GM18858 (cell line): ENCODE data around the gene POU3F3.

Source experiments
- ATAC-seq: cut with Tn5 transposase; IDR thresholded peaks from one replicate; pipeline ENCODE4 v1.9.1; 2021; ENCODE audit not compliant: unreplicated experiment

The POU3F3 gene

DNA sequence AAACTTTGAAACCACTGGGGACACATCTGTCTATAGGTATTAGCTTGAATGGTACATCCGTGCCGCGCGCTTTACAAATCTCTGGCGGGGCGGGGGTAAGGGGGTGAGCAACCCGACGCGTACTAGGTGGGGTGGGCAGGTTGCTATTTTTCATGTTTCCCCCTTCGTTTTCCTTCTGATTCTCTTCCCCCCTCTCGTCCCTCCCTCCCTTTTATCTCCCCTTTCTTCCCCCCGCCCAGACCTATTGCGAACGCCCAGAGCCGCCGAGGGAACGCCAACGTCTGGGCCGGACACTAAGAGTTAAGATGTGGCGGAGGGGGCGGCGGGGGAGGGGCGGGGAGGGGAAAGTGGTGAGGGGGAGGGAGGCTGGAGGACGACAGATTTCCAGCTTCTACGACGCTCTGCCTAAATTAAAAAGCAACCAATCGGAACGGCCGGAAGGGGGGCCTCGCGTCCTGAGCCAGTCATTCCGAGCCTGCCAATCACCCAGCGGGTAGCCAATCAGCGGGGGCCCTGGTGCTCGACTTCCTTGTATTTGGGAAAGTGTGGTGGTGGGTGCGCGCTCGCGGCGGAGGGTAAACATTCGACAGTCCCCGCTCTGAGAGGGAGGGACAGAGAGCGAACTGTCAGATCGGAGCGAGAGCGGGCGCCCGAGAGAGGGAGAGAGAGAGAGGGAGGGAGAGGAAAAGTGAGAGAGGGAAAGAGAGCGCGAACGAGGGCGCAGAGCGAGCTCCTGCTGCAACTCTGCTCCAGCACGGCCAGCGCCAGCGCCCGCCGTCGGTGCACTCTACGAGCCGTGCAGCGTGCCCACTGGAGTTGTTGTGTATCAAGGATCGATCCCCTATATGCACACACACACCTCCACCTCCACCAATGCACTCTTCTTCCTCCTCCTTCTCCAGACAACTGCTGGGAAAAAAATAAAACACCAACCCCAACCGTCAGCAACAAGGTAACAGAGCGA, at the start of gene POU3F3:
POU3F3 (plus strand) TSS at position 582 of the 964 bp plus-strand sequence. CDS start 1,396 bp downstream, outside the sequence.
- ATAC-seq: no peak

DNA sequence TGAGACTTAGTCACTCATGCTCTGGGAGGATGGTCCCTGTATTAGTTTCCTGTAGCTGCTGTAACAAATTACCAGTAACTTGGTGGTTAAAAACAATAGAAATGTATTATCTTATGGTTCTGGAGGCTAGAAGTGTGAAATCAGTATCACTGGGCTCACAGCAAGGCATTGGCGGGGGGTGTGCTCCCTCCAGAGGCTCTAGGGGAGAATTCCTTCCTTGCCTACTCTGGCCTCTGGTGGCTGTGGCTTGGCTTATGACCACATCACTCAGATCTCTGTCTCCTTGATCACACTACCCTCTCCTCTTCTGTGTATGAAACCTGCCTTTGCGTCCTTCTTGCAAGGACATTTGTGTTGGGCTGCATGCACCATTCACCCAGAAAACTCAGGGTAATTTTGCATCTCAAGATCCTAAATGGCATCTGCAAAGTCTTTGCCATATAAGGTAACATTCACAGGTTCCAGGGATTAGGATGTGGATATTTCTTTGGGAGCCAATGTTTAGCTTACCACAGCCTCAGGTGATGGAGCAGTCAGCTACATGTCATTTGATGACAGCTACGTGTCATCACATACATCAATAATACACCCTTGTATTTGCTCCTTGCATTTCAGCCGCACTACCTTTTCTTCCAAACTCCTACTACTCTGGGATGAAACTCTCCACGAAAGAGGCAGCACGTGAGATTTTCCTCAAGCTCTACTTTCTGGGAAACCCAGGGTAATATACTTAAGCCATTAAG, 49.6 kb upstream of the POU3F3 start:
- ATAC-seq: no peak

DNA sequence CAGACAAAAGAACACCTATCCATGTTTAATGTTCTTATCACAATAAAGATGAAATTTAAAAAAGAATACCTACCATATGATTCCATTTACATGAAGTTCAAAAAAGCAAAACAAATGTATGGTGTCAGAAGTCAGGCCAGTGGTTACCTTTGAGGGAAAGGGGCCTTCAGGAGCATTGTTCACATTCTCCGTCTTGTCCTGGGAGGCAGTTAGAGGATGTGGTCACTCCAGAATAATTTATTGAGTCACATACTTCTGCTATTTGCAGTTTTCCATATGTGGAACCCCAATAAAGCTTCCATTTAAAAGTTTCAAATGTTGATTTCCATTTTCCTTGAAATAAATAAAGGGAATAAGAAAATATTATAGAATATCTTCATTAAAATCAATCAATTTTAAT, 41.6 kb upstream of the POU3F3 start:
- ATAC-seq: no peak

DNA sequence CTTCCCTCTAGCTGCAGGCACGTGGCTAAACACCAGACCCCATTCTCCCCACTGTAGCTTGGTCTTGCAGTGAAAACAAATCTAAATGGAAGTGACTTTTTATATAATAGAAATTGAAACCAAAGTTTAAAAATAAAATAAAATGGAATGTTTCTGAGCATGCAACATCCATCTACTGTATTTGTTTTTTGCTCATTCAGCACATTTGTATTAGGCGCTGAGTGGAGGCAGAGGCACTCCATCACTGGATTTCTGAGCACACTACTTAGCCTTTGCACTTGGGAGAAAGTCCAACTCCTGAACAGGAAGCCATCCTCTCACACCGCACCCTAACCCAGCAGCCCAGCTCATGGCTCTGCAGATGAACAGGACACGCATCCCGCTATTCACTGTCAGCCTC, 37.8 kb upstream of the POU3F3 start:
- ATAC-seq: no peak

DNA sequence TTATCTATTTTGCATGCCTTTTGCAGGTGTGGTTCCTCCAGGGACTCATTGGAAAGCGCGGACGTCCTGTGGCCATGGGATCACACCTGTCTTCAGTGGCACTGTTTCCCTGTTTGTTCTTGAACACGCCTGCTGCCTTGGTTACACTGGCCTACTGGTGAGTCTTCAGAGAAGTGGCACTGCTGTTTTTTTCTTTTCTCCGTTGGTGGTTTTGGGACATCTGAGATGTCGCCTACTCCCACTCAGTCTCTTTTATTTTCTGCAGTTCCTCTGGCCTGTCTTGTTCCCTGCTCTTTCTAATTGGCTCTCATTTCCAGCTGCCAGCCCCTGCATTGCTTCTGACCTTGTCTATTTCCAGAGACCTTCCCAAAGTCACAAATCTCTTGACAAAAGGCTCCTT, 35.7 kb upstream of the POU3F3 start:
- no peak for ATAC-seq

DNA sequence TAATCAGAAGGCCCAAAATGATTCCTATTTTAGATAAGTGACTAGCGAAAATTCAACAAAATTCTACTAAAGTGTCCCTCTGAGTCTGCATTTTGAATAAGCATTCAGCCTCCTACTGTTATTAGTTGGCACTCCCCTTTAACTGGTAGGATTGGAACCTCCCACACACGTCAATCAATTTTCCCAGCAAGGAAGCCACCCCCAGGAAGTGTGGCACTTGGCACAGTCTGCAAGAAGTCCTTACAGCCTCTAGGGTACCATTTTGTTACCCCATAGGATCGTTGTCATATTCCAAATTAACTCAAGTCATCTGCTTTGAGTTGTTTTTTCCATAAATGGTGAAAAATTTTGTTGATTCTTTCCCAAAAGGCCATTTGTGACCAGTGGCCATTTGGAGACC, 33.8 kb upstream of the POU3F3 start:
- no peak for ATAC-seq

DNA sequence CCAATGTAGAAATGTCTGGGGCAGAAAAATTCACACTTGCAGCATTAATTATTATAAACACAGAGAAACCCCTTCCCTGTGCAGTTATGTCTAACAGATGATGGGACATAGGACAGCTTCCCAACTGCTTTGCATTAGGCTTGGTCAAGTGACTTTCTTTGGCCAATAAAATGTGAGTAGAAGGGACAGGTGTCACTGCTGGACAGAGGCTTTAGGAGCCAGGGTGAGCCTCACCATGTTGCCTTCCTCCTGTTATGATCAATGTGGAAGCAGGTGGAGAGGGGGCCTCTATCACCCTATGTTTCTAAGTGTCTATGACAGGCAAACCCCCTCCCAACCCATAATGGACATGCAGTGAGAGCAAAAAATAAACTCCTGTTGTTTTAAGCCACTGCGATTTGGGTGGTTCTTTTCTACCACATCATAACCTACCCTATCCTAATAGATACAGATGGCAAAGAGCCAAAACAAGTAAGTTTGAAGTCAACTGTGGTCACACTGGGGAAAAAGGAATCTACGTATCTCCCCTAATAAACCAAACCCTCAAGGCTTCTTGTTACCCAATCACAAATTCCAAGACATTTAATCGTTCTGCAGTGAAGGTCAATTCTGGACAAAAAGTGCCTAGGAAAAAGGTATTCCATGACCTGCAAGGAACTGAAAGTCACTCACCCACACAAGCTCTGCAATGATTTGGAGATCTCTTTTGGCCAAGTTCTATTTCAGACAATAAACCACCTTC, 28.6 kb upstream of the POU3F3 start:
- no peak for ATAC-seq

DNA sequence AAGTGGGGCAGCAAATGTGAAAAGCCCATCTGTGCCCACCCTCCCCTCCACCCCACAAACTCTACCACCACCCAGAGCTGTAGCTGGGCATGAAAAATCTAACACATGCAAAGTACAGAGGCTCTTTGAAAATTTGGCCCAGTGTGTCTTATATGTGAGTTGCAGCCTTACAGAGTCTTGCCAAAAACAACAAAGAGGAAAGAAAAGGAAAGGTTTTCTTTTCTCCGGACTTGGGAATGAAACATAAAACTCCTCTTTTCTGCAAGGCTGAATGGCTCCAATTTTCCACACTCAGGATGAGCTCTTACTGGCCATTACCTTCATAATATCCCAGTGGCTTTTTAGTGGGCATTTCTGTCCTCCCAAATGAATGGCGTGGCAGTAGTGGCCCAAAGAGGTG, 27.9 kb upstream of the POU3F3 start:
- ATAC-seq: no peak

DNA sequence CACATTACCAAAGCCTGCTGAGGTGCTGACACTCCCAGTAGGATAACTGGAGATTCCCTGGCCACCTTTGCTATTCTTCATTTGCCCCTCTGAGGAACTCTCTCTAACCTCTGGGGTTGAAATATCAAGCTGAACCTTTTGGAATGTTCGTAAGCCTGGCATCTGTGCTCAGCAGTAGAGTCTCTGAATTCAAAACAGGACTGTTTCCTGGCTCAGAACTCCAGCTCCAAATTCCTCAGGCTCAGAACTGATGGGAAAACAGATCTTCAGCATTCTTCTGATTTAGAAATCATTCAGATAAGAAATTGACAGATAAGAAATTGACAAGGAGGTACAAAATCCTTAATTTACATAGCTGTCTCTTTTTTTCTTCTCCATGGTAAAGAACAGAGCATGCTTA, 22.2 kb upstream of the POU3F3 start:
- no peak for ATAC-seq

DNA sequence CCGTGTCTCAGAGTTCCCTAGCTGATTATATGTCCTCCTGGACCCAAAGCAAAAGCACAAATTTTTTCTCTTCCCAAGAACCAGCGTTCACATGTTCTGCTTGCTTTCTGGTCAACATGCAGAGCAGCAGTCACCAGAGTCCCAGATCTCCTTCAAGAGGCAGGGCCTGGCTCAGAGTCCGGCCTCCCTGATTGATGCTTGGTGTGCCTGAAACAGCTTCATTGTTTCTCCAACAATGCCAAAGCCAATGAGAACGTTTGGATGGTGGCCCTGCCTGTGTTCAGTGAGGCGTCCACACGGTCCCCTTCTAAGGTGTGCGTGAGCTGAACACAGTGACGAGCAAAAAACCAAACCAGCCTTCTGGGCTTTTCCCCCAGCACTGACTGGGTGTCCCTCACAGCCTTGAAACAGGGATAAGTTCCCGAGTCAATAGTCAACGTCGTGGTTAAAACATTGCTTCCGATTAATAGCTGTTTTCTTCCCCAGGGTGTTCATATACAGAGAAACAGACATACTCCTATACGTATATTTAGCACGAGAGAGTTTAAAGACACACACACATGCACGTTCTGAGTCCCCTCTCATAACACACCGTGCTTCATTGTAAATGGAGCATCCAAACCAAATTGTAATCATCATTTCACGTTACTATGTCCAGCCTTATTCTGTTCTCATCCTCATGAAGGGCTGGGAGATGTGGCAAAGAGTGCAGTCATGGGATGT, 19.3 kb upstream of the POU3F3 start:
- no peak for ATAC-seq

DNA sequence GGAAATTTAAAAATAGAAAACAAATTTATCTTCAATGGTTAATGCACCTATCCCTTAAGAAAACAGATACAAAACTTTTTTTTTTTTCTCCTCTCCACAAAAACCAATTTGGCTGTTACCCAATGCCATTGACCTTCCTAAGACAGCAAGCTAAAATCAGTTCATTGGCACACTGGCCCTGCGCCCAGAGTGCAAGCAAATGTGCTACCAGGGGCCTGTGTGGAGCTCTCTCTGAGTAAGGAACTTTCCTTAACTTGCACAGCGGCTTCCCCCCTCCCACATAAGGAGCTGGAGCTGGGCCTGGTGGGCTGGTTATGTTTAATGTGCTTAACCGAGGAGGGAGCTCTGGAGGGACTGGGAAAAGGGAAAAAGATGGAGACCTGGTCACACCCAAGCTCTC, 17.6 kb upstream of the POU3F3 start:
- ATAC-seq: no peak

DNA sequence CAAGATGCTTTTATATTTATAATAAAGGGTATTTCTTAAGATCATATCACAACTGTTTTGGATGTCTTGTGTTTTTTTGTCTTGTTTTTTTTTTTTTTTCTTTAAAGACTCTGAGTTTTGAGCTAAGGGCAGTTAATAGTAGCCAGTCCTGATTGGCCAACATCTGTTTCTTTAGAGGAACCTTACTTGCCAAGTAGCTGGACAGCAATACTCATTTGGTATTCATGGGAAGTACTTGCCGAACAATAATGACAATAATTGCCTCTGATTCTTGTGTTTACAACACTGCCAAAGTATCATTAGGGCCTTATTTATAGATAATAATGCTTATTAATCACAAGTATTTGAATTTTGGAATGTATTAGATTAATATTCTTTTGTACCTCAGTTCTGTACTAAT, 17.1 kb upstream of the POU3F3 start:
- ATAC-seq: no peak

DNA sequence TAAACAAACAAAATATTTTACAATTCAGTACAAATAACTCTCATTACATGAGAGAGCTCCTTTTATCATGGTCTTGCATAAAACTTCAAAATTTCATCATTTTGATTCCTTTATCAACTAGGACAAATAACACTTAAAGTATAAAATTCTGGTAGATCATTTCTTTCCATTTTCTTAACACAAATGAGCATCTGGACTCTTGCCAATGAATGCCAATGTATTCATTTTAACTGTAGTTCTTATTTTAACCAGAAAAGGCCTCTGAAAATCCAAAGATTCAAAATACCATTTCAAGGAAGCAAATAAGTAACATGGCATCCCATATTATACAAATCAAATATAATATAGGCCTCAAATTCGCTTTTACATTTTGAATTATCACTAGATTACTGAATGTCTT, 13.8 kb upstream of the POU3F3 start:
- no peak for ATAC-seq

DNA sequence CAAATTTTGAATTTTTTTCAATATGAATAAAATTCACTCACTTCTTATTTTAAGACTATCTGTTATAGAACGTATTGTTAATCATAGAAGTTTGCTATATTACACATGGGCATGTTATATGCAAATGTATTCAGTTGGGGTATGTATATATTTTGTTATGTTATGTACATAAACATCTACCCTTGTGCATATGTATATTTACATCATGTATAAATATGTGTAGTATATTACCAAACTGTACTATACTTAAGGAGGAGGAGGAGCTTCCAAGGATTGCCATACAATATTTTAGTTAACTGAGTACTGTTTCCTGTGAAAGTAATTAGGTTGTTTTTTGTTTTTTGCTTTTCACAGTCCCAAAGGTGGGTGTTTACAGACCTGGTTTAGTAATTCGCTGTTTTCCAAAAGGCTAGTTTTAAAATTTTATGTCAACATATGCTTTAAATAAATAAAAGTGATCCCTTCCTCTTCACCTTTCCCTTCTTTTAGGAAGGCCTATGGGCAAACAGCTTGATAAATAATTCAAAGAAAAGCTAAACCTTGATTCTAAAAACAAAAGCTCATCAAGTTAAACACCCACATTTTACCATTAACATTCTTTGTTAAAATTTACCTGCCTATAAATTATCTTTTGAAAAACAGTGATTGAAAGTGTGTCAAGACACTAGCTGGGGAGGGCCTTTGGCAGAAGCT, 12.9 kb upstream of the POU3F3 start:
- ATAC-seq: no peak

DNA sequence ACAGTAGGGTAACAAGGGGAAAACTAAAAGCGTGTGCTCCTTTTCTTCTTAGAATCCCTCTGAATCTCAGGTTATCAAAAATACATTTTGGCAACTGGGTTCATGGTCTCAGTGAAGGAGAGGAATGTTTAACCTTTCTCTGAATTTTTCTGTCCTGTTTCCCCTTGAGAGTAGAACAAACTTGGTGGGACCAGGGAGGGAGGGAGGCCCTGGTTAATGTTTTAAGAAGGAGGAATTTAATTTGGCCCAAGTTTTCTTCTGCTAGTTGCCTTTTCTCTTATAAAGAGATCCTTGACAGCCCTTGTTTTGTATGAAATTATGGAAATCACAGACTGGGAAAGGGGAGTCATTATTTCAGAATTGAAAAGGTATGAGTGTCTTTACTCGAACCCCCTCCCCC, 12.2 kb upstream of the POU3F3 start:
- ATAC-seq: no peak

DNA sequence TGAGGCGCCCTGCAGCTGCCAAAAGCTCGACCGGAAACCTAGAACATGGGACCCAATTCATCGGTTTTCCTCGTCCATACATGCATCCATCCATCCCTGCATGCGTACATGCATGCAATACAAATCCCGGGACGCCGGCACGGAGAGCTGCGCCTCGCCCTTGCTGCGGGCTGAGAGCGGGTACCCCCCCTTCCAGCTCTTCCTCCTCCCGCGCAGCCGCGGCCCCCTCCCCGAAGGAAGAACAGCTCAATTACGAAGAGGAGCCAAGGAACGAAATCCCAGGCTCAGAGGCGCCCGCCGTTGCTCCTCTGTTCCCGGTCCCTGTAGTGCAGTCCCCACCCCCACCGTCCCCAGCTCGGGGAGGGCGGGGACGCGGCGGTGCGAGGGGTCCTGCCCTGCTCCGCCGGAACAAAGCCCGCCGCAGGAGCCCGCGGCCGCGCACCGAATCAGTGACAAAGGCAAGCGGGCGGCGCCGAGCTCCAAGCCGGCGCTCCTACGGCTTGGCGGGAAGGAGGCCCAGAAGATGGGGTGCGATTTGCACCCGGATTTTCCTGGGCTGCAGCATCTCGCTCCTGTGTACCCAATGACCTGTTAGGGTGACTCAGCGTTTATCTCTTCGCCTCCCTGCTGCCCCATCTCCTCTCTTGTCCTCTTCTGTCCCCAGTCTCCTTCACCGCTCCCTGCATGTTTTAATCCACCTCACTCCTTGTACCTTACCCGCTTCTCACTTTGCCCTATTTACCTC, 8.9 kb upstream of the POU3F3 start:
- no peak for ATAC-seq

DNA sequence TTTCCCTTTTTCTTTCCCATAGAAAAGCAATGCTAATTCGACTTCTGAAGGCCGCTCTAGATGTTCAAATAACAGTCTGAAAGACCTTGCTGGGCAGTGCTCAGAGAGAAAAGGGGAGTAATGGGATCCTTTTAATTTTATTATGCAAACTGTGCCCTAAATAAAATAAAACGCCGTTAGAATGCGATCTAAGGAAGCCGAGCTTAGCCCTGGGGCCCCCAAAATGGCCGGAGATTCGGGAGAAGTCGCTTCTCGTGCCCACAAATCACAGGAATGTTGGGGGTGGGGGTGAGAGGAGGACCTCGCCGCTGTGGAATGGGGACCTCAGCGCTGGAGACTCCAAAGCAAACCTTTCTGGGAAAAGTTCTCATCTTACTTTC, 8.4 kb upstream of the POU3F3 start:
- no peak for ATAC-seq

DNA sequence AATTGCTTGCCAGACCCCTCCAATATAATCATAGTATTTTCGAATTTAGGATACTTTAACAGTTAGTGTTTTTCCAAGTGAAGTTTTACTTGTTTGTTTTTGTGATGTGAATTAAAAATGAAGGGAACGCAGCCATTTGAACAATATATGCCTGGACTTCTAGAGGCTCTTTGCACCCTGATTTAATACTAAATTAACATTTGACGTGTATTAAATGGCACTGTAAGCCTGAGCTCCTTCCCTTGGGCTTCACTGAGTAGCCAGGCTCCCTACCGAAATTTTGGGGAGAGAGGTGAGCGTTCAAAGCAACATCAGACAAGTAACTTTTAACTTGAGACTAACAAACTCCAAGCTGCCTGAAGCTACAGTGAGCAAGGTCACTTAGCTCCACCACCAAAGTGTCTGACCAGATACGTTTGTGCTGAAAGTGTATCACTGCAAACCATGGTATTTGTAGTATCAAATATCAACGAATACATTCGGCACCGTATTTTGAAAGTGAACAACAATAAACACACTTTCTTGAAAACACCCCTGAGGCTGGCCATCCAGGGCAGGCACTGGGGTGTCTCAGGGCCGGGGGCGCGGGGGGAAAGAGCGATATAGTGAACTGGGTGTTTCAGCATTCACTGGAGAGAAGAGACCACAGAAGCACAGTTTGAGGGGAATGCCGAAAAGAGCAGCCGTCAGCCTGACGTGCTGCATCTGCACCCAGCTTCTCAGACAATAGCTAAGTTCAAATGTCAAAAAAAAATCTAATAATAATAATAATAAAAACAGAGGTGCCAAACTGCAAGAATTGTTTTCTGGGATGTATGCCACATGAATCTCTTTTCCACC, 7.7 kb upstream of the POU3F3 start:
- ATAC-seq: no peak
